K562 (cell line): ENCODE data around the gene FKBP15. TPM values are rescaled to one million over a fixed set of nuclear protein-coding genes. Genes with fewer than 3 reads are reported as not detected.

ENCODE experiments used
- ATAC-seq: fragments of 200-7000 bp; cut with Tn5 transposase; 3 replicates; pipeline ENCODE4 v1.9.1; 2020; ENCODE audit warnings: moderate library complexity
- BruUV-seq: library from RNA; stranded (reverse); fragments of 400-500 nt; replicated peaks from 2 replicates; lab custom pipeline; 2021; lab: Mats Ljungman, UMichigan
- CTCF ChIA-PET: fragments of 300-600 bp; formaldehyde crosslinking; extraction: SDS; loops from one replicate; lab custom pipeline; 2021; ENCODE audit warnings: low intra/inter-chr PET ratio; lab: Yijun Ruan, JAX
- POLR2A ChIA-PET: fragments of 300-600, 350-650 bp; sonication (Branson Sonifier 250); formaldehyde crosslinking; extraction: SDS; loops from one replicate; lab custom pipeline; 2021; ENCODE audit warnings: antibody characterized with exemption, inconsistent platforms; lab: Yijun Ruan, JAX
- DNase-seq, 4 experiments: peaks; one replicate each; pipeline versions ENCODE4 v3.0.0 to v3.0.0-alpha.2; 2011 to 2018; ENCODE audit warnings: low spot score in 3 of 4, mixed read lengths in 3 of 4; ENCODE audit errors: extremely low read depth in 1 of 4
- FAIRE-seq: peaks from 2 replicates; lab custom pipeline; 2011; peaks lifted over from hg19 to GRCh38; lab: Jason Lieb, UNC
- H2AFZ ChIP-seq: 2 replicates; pipeline ENCODE4 v1.6.0; 2011; ENCODE audit warnings: low read depth, low read length, control low read depth, inconsistent platforms
- H3K27ac ChIP-seq: fragments of 200-600 bp; 3 replicates; pipeline ENCODE4 v1.8.0; 2011; ENCODE audit warnings: low read depth, mild to moderate bottlenecking, control low read depth, inconsistent platforms, low read length, moderate library complexity, mixed read lengths; ENCODE audit errors: extremely low read depth
- H3K27me3 ChIP-seq, 2 experiments: fragments of 300-600 bp in 1 of 2; 2 replicates in 1 of 2; 3 replicates in 1 of 2; pipeline versions ENCODE4 v1.6.0 to v1.8.0; 2011; ENCODE audit warnings: inconsistent platforms in 2 of 2, low read length in 2 of 2, mild to moderate bottlenecking in 1 of 2, mixed read lengths in 1 of 2, moderate library complexity in 1 of 2; ENCODE audit not compliant: control insufficient read depth in 2 of 2, insufficient read depth in 2 of 2
- H3K36me3 ChIP-seq: fragments of 300-600 bp; 3 replicates; pipeline ENCODE4 v1.8.0; 2011; ENCODE audit warnings: mild to moderate bottlenecking, low read length, inconsistent platforms; ENCODE audit not compliant: control insufficient read depth, insufficient read depth
- H3K4me1 ChIP-seq, 2 experiments: fragments of 200-600 bp in 1 of 2; replicated peaks in 1 of 2; 2 replicates in 1 of 2; 3 replicates in 1 of 2; pipeline versions ENCODE4 v1.5.1 to v1.8.0; 2011; ENCODE audit warnings: inconsistent platforms in 2 of 2, low read length in 2 of 2, mild to moderate bottlenecking in 1 of 2, mixed read lengths in 1 of 2, moderate library complexity in 1 of 2; ENCODE audit not compliant: control insufficient read depth in 2 of 2, insufficient read depth in 2 of 2
- H3K4me2 ChIP-seq: 2 replicates; pipeline ENCODE4 v1.6.1; 2011; ENCODE audit warnings: low read length, control low read depth, inconsistent platforms, mixed read lengths; ENCODE audit not compliant: insufficient read depth
- H3K4me3 ChIP-seq: fragments of 200-600 bp; sonication (generic), shearing (Covaris generic); 2 replicates; pipeline ENCODE4 v1.5.1; 2016; ENCODE audit warnings: control low read depth, inconsistent platforms
- H3K79me2 ChIP-seq: fragments of 200-600 bp; 3 replicates; pipeline ENCODE4 v1.8.0; 2011; ENCODE audit warnings: low read length, inconsistent platforms; ENCODE audit not compliant: control insufficient read depth, insufficient read depth
- H3K9ac ChIP-seq, 2 experiments: 2 replicates each; pipeline versions ENCODE4 v1.6.0 to v1.6.1; 2011; ENCODE audit warnings: low read depth in 2 of 2, low read length in 2 of 2, control low read depth in 1 of 2, inconsistent platforms in 1 of 2, mild to moderate bottlenecking in 1 of 2, mixed read lengths in 1 of 2; ENCODE audit not compliant: insufficient read depth in 1 of 2
- H3K9me1 ChIP-seq: one replicate; pipeline ENCODE4 v1.6.0; 2011; ENCODE audit warnings: inconsistent platforms, mild to moderate bottlenecking, low read length, moderate library complexity; ENCODE audit not compliant: control insufficient read depth, insufficient read depth
- H3K9me3 ChIP-seq: replicated peaks from 2 replicates; pipeline ENCODE4 v1.5.1; 2011; ENCODE audit warnings: low read depth, low read length, inconsistent platforms; ENCODE audit not compliant: control insufficient read depth, insufficient read depth
- H4K20me1 ChIP-seq: replicated peaks from 2 replicates; pipeline ENCODE4 v1.6.1; 2011; ENCODE audit warnings: low read length, inconsistent platforms, mixed read lengths; ENCODE audit not compliant: control insufficient read depth, insufficient read depth
- CBX1 ChIP-seq: sonication (generic); IDR thresholded peaks from 2 replicates; pipeline ENCODE4 v1.6.1; 2016; ENCODE audit warnings: antibody characterized with exemption, low read depth, mild to moderate bottlenecking
- CCNT2 ChIP-seq: IDR thresholded peaks from 2 replicates; pipeline ENCODE4 v1.6.1; 2011; ENCODE audit warnings: borderline replicate concordance, low read depth, mild to moderate bottlenecking, moderate library complexity, mixed read lengths, low read length; ENCODE audit not compliant: insufficient read length; ENCODE audit errors: extremely low read depth
- CHD1 ChIP-seq: fragments of 200-600 bp; sonication (generic); IDR thresholded peaks from one replicate; pipeline ENCODE4 v1.6.1; 2012; ENCODE audit warnings: mild to moderate bottlenecking, moderate library complexity, low read length, inconsistent platforms
- EP300 ChIP-seq: IDR thresholded peaks from 2 replicates; pipeline ENCODE4 v1.6.1; 2012; ENCODE audit warnings: low read length, improper control_type of control experiment
- GABPB1 ChIP-seq: sonication (generic); formaldehyde crosslinking; IDR thresholded peaks from 2 replicates; pipeline ENCODE4 v1.8.0; 2022; ENCODE audit warnings: mild to moderate bottlenecking, missing genetic modification reagents
- HDAC1 ChIP-seq, 2 experiments: fragments of 450-650 bp; IDR thresholded peaks; 2 replicates each; pipeline ENCODE4 v1.6.1; 2016 to 2017; ENCODE audit warnings: inconsistent platforms in 1 of 2, mild to moderate bottlenecking in 1 of 2, moderate library complexity in 1 of 2
- HDAC2 ChIP-seq: fragments of 450-650 bp; IDR thresholded peaks from 2 replicates; pipeline ENCODE4 v1.6.1; 2016; ENCODE audit warnings: mild to moderate bottlenecking
- KDM1A ChIP-seq, 2 experiments: fragments of 450-650 bp; IDR thresholded peaks; 2 replicates each; pipeline ENCODE4 v1.6.1; 2016; ENCODE audit warnings: mild to moderate bottlenecking in 2 of 2
- RCOR1 ChIP-seq, 2 experiments: IDR thresholded peaks; 2 replicates each; pipeline ENCODE4 v1.6.1; 2012; ENCODE audit warnings: low read depth in 2 of 2, low read length in 2 of 2, borderline replicate concordance in 1 of 2, improper control_type of control experiment in 1 of 2
- SAFB ChIP-seq: fragments of 200-400 bp; formaldehyde crosslinking; IDR thresholded peaks from 2 replicates; pipeline ENCODE4 v1.6.1; 2017; ENCODE audit warnings: low read depth, low read length, borderline replicate concordance
- THRAP3 ChIP-seq: fragments of 450-650 bp; IDR thresholded peaks from 2 replicates; pipeline ENCODE4 v1.6.1; 2016; ENCODE audit warnings: mild to moderate bottlenecking, inconsistent platforms, borderline replicate concordance
- ZBTB1 ChIP-seq: sonication (generic); formaldehyde crosslinking; IDR thresholded peaks from 2 replicates; pipeline ENCODE4 v1.8.1; 2023; ENCODE audit warnings: missing genetic modification reagents, low read depth, mild to moderate bottlenecking, borderline replicate concordance
- ZBTB7A ChIP-seq: IDR thresholded peaks from 2 replicates; pipeline ENCODE4 v1.6.1; 2011; ENCODE audit warnings: low read depth, mild to moderate bottlenecking, low read length, moderate library complexity, borderline replicate concordance; ENCODE audit not compliant: control insufficient read depth
- ZNF121 ChIP-seq: sonication (generic); formaldehyde crosslinking; conservative IDR thresholded peaks from 2 replicates; pipeline ENCODE4 v1.8.0; 2022; ENCODE audit warnings: missing genetic modification reagents
- ZNF445 ChIP-seq: fragments of 250-450 bp; sonication (Bioruptor Pico); IDR thresholded peaks from 2 replicates; pipeline ENCODE4 v1.4.0; 2020; ENCODE audit warnings: low read depth, mild to moderate bottlenecking, moderate library complexity
- ZNF79 ChIP-seq: fragments of 250-450 bp; sonication (Bioruptor Pico); IDR thresholded peaks from 2 replicates; pipeline ENCODE4 v1.4.0; 2020; ENCODE audit warnings: low read depth, mild to moderate bottlenecking, moderate library complexity
- WGBS: fragments of 100-300 bp; shearing (Covaris generic); methylation state at CpG from one replicate; pipeline ENCODE4 v1.1.6; 2016; ENCODE audit warnings: low coverage, mixed read lengths; ENCODE audit not compliant: insufficient coverage; ENCODE audit errors: missing lambda C conversion rate; 5-methylcytosine and 5-hydroxymethylcytosine counted together
- in situ Hi-C: fragments of 300-500 bp; cut with MboI; formaldehyde crosslinking; loops from 4 replicates; pipeline ENCODE4 v1.15.0; 2018; ENCODE audit warnings: inconsistent platforms, mixed read lengths
- intact Hi-C: fragments of 100-400 bp; cut with micrococcal nuclease; formaldehyde crosslinking; loops from 2 replicates; pipeline ENCODE4 v1.14.2; 2022
- polyA plus RNA-seq, 8 experiments: library from polyadenylated mRNA; depleted of rRNA in 4 of 8; stranded (reverse) in 5 of 8; unstranded in 3 of 8; fragments of >200 nt; fragmentation: Nextera tagmentation in 2 of 8; fragmentation: Illumina TruSeq in 1 of 8; extraction: Ambion mirVana in 2 of 8; extraction: Trizol in 1 of 8; gene quantifications; 2 replicates each; pipeline versions ENCODE4 v1.2.1 to v1.2.3, GENCODE V29; 2011 to 2014; ENCODE audit warnings: inconsistent platforms in 1 of 8, missing spikeins in 1 of 8
- total RNA-seq, 7 experiments: library from RNA; depleted of rRNA in 6 of 7; stranded (reverse); fragments of >200 nt in 6 of 7; fragmentation: Illumina TruSeq in 2 of 7; extraction: Trizol in 2 of 7; gene quantifications; 2 replicates each; pipeline versions ENCODE4 v1.2.1 to v1.2.3, GENCODE V29; 2011 to 2021; ENCODE audit warnings: low replicate concordance in 1 of 7
- TF ChIP-seq, protein P1 (sequence below): fragments of 450-650 bp; IDR thresholded peaks from 2 replicates; pipeline ENCODE4 v1.6.1; 2016
- TF ChIP-seq, protein P2 (sequence below): conservative IDR thresholded peaks from 2 replicates; pipeline ENCODE4 v1.6.1; 2011; ENCODE audit warnings: low read depth, mild to moderate bottlenecking, low read length; ENCODE audit not compliant: control insufficient read depth
- TF ChIP-seq, protein P3 (sequence below): IDR thresholded peaks from 2 replicates; pipeline ENCODE4 v1.6.1; 2011; ENCODE audit not compliant: insufficient read length; ENCODE audit errors: extremely low read depth

The FKBP15 gene
- total and polyA plus RNA-seq, 9 of the 15 experiments (the other 6 are each of a cell fraction or from before 2014, with no cell fraction given) = 8.7 to 38.0 (median 18.9) TPM

DNA sequence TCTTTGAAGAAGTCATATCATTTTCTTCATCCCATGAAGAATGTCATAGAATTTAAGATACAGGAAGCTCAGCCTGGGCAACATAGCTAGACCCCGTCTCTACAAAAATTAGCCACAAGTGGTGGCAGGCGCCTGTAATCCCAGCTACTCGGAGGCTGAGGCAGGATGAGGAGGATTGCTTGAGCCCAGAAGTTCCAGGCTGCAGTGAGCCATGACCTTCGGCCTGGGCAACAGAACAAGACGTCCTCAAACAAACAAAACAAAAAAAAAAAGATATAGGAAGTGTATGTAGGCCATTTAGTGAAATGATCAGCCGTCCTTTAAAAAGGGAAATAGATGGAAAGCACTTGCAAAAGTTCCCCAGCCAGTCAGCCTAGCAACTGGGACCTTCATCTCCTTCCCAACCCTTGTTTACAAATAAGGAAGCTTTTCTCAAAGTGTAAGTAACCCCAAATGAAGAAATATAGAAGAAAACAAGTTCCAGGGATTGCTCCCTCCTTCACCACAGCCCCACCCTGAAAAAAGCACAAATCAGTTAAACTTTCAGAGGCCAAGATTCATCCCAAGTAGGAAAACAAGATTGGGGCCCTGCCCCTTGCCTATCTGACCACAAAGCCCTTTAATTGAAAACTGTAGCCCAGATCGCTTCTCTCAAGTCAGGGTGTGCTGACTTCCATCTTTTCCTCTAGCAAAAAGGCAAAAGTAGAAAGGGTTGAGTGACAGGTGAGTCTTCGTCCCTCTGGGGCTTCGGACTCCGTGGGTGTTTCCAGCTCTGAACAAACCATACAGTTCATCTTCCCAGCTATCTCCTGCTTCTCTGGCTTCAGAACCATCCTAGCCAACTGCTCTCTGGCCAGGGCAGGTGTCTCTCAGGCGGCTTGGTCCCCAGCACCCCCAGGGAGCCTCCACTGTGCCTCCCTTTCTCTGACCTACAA is 69.1 kb downstream of the FKBP15 start:
- no peaks in the 10 kb centered on the region for H4K20me1 ChIP-seq
- POLR2A ChIA-PET = interaction anchor here (1.0 kb wide), 1 partner anchor 52 kb away, joined by 3 read pairs; no protein-coding TSS in a partner anchor
- WGBS = 40% methylated on average over 11 of the region's 11 CpGs
- no peaks in the 10 kb centered on the region for H3K79me2 ChIP-seq
- H3K9me1 ChIP-seq = no peaks in the 10 kb centered on the region
- peaks cover 11 to 14% of the 10 kb centered on the region in 2 experiments; a peak in 4 of 5 replicates for H3K4me1 ChIP-seq
- H3K36me3 ChIP-seq = no peaks in the 10 kb centered on the region
- ATAC-seq (no peak), FAIRE-seq (no peak), DNase-seq (no peak)
- intact Hi-C loops = no loop called here
- H3K27me3 ChIP-seq = no peaks in the 10 kb centered on the region
- no peaks in the 10 kb centered on the region for H3K9me3 ChIP-seq
- in situ Hi-C loops = no loop called here
- H3K4me2 ChIP-seq = peak overlapping the region; percentile 83
- CTCF ChIA-PET = no interaction called here
- peak overlapping the region; percentile 94 for H2AFZ ChIP-seq
- TSS peak; percentile 50 for BruUV-seq
- no peak overlapping the region for H3K27ac ChIP-seq
- H3K9ac ChIP-seq = no peak overlapping the region
- H3K4me3 ChIP-seq = peak overlapping the region; percentile 67; the same call in 1 of the 2 replicates
- TF ChIP-seq CCNT2 = no peak
- TF ChIP-seq, protein P1, sequence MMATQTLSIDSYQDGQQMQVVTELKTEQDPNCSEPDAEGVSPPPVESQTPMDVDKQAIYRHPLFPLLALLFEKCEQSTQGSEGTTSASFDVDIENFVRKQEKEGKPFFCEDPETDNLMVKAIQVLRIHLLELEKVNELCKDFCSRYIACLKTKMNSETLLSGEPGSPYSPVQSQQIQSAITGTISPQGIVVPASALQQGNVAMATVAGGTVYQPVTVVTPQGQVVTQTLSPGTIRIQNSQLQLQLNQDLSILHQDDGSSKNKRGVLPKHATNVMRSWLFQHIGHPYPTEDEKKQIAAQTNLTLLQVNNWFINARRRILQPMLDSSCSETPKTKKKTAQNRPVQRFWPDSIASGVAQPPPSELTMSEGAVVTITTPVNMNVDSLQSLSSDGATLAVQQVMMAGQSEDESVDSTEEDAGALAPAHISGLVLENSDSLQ = peak; percentile 69
- no peak for TF ChIP-seq ZBTB7A
- TF ChIP-seq CBX1 = no peak
- TF ChIP-seq RCOR1 (IDR thresholded peaks at IDR 0.05; ENCODE audit: borderline replicate concordance in 1 of 2, low read depth in 2 of 2, low read length in 2 of 2) = peak; percentile 70 to 95; a peak in 3 of 4 replicates
- TF ChIP-seq, protein P2, sequence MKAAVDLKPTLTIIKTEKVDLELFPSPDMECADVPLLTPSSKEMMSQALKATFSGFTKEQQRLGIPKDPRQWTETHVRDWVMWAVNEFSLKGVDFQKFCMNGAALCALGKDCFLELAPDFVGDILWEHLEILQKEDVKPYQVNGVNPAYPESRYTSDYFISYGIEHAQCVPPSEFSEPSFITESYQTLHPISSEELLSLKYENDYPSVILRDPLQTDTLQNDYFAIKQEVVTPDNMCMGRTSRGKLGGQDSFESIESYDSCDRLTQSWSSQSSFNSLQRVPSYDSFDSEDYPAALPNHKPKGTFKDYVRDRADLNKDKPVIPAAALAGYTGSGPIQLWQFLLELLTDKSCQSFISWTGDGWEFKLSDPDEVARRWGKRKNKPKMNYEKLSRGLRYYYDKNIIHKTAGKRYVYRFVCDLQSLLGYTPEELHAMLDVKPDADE = no peak
- no peak for TF ChIP-seq GABPB1 (CRISPR knock-in tag)
- peak; percentile 96 for TF ChIP-seq ZNF121 (CRISPR knock-in tag)
- peak in 1 of 2 experiments; percentile 52; a peak in 1 of 4 replicates for TF ChIP-seq HDAC1 (IDR thresholded peaks at IDR 0.05)
- no peak for TF ChIP-seq ZNF445 (CRISPR knock-in tag)
- TF ChIP-seq THRAP3 = no peak
- peak; percentile 28; the same call in 1 of the 2 replicates for TF ChIP-seq HDAC2
- TF ChIP-seq KDM1A (IDR thresholded peaks at IDR 0.05) = peak; percentile 85 to 89
- TF ChIP-seq EP300 = no peak
- no peak for TF ChIP-seq CHD1
- no peak for TF ChIP-seq SAFB
- no peak for TF ChIP-seq ZBTB1 (CRISPR knock-in tag)
- TF ChIP-seq, protein P3, sequence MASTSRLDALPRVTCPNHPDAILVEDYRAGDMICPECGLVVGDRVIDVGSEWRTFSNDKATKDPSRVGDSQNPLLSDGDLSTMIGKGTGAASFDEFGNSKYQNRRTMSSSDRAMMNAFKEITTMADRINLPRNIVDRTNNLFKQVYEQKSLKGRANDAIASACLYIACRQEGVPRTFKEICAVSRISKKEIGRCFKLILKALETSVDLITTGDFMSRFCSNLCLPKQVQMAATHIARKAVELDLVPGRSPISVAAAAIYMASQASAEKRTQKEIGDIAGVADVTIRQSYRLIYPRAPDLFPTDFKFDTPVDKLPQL = no peak
- no peak for TF ChIP-seq ZNF79 (CRISPR knock-in tag)
